ENCODE measurements around the gene CYP27C1.
A peak's percentile ranks its signal among the peaks of the same experiment; 100 is the strongest.

CYP27C1 gene

GRCh38 chr2:127205218-127206125, 14.6 kb downstream of the CYP27C1 start:
- no peak for DNase-seq (ENCODE audit: extremely low read depth, low read depth)
- TF ChIP-seq CTCF (IDR thresholded peaks at IDR 0.05; ENCODE audit: low read depth, low read length): no peak

GRCh38 chr2:127201452-127201851, 18.6 kb downstream of the CYP27C1 start:
- no peak for DNase-seq (ENCODE audit: extremely low read depth, low read depth)
- TF ChIP-seq CTCF (IDR thresholded peaks at IDR 0.05; ENCODE audit: low read depth, low read length): no peak

- TF ChIP-seq CTCF (IDR thresholded peaks at IDR 0.05; ENCODE audit: low read depth, low read length): no peak
- no peak for DNase-seq (ENCODE audit: extremely low read depth, low read depth)
Observed at GRCh38 chr2:127200962-127201361, 19.1 kb downstream of the CYP27C1 start.

GRCh38 chr2:127199223-127199622, 20.9 kb downstream of the CYP27C1 start:
- TF ChIP-seq CTCF (IDR thresholded peaks at IDR 0.05; ENCODE audit: low read depth, low read length): no peak
- DNase-seq (ENCODE audit: extremely low read depth, low read depth): no peak

GRCh38 chr2:127197475-127198385, 22.4 kb downstream of the CYP27C1 start:
- TF ChIP-seq CTCF (IDR thresholded peaks at IDR 0.05; ENCODE audit: low read depth, low read length): peak; percentile 49
- DNase-seq (ENCODE audit: extremely low read depth, low read depth): no peak

- DNase-seq (ENCODE audit: extremely low read depth, low read depth): no peak
- TF ChIP-seq CTCF (IDR thresholded peaks at IDR 0.05; ENCODE audit: low read depth, low read length): peak; percentile 16
Observed at GRCh38 chr2:127196998-127197397, 23.1 kb downstream of the CYP27C1 start.

GRCh38 chr2:127196549-127196948, 23.6 kb downstream of the CYP27C1 start:
- no peak for DNase-seq (ENCODE audit: extremely low read depth, low read depth)
- TF ChIP-seq CTCF (IDR thresholded peaks at IDR 0.05; ENCODE audit: low read depth, low read length): no peak

Measured in AG09319 (cell line).